ENCODE measurements around the gene ARHGAP20. TPM values are rescaled to one million over a fixed set of nuclear protein-coding genes. Genes with fewer than 3 reads are reported as not detected.
A peak's percentile ranks its signal among the peaks of the same experiment; 100 is the strongest.

Gene ARHGAP20
- 1 to 10 TPM; 2.2 to 5.3 (median 4.3) TPM for total RNA-seq
- 1 to 10 TPM in 1 of 3 donors, under 1 TPM in 2; 0.69 to 1.2 (median 0.70) TPM for polyA plus RNA-seq

DNA sequence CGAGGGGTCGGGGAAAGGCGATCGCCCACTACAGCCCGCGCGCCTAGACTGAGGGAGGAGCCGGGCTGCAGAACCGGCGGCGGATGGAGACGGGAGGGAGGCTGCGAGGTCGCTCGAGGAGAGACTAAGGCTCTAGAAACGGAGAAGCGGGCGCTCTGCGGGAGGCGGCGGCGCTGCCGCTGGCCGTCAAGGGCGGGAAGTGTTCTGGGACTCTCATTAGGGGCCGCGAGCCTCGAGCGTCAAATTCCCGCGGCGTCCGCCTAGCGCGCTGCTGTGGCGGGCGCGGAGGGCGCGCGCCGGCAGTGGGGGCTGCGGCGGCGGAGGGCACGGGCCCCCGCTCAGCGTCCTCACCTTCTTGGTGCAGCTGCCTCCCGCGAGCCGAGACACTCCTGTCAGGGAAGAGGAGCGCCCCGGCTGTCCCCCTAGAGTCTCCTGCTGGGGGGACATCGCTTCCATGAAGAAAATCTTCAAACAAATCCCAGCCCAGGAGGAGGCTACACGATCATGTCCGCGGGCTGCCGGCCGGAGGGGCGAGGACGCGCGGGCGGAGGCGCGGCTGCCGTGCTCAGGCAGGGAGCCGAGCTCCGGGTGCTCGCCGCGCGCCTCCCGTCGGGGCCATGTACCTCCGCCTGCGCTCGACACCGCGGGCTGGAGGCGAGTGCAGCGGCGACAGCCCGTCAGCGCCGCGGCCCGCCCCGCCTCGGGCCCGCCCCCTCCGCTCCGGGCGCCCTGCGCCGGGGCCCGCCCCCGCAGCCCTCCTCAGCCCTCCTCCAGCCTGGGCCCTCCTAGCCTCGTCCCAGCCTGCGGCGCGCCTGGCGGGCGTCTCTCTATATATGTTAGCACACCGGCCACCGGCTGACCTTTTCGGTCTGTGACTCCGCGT is at the start of gene ARHGAP20:
TSS of gene ARHGAP20 (minus strand) at position 662 of the 883 bp plus-strand sequence. CDS start at position 456, 206 bp downstream.
- intact Hi-C loops (cut with DNase I) = loop anchor here (2.0 to 10.0 kb wide), 2 partner anchors 373 to 519 kb away; no protein-coding TSS in a partner anchor
- Histone ChIP-seq H3K27ac (peak within 1 kb of the TSS; percentile 77 to 88 (median 82)), H3K4me1 (peaks cover 0 to 29% (median 19%) of the 10 kb centered on the region in 4 donors), H3K27me3 (no peaks in the 10 kb centered on the region), H3K4me3 (peak within 1 kb of the TSS; percentile 55 to 76 (median 62)), H3K36me3 (no peaks in the 10 kb centered on the region), H3K9me3 (no peaks in the 10 kb centered on the region)
- 0 to 1% methylated on average over 109 of the region's 109 CpGs for WGBS, 2 donors
- DNase-seq = peak; percentile 85
- no peak for TF ChIP-seq POLR2A (IDR thresholded peaks at IDR 0.05)
- TF ChIP-seq POLR2AphosphoS5 (IDR thresholded peaks at IDR 0.05) = peak in 3 of 4 donors; percentile 13 to 59 (median 38)

- Histone ChIP-seq H3K9me3 (no peaks in the 10 kb centered on the region), H3K27ac (no peak overlapping the region), H3K36me3 (no peaks in the 10 kb centered on the region), H3K4me1 (peaks cover 0 to 10% (median 5%) of the 10 kb centered on the region in 4 donors), H3K27me3 (no peaks in the 10 kb centered on the region), H3K4me3 (no peak overlapping the region)
- 67 to 87% methylated on average over 1 of the region's 1 CpG for WGBS, 2 donors
- DNase-seq = no peak
- intact Hi-C loops (cut with DNase I) = no loop called here
- TF ChIP-seq POLR2A (IDR thresholded peaks at IDR 0.05) (no peak), CTCF (IDR thresholded peaks at IDR 0.05) (no peak), POLR2AphosphoS5 (IDR thresholded peaks at IDR 0.05) (no peak)
These were observed 49.8 kb upstream of the ARHGAP20 start for GRCh38 chr11:110761991-110762390.

DNA sequence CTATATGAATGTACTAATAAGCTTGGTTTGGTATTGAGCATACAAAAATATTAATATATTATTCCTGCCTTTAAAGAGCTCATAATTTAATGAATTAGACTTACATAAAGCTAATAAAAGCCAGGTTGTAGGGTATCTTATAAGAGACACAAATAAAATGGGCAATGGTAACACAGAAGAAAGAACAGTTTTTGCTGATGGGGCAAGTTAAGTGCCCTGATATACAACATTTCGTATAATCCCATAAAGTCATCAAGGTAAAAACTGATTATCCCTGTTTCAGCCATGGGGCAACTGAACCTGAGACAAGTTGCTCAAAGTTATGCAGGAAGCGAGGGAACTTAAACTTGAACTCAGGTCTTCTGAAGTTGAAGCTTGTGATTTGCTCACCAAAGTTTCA is 48.9 kb upstream of the ARHGAP20 start:
- Histone ChIP-seq H3K4me3 (no peak overlapping the region), H3K27ac (no peak overlapping the region), H3K4me1 (peaks cover 0 to 12% (median 7%) of the 10 kb centered on the region in 4 donors), H3K9me3 (no peaks in the 10 kb centered on the region), H3K36me3 (no peaks in the 10 kb centered on the region), H3K27me3 (no peaks in the 10 kb centered on the region)
- DNase-seq = no peak
- TF ChIP-seq CTCF (IDR thresholded peaks at IDR 0.05) = no peak
- no peak for TF ChIP-seq POLR2A (IDR thresholded peaks at IDR 0.05)
- no peak for TF ChIP-seq EP300 (IDR thresholded peaks at IDR 0.05)
- TF ChIP-seq POLR2AphosphoS5 (IDR thresholded peaks at IDR 0.05) = no peak
- 91 to 96% methylated on average over 2 of the region's 2 CpGs for WGBS, 2 donors
- intact Hi-C loops (cut with DNase I) = no loop called here

DNA sequence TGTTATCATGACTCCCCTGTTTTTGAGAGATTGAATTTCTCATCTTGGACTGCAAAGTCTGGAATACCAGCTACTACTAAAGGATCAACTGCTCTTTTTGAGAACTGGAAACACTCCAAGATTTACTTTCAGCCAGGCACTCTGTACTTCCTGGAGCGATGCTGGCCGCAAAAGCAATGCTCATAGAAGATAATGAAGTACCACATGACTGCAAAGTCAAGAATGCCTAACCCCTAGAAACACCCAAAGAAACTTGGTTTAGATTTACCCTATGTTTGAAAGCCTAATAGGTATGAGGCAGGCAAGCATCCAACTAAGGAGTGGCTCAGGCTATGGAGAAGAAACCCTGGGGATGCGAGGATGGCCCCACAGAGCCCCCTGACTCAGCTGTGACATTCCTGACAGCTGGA is 47.7 kb upstream of the ARHGAP20 start:
- no peak overlapping the region for H3K27ac ChIP-seq
- intact Hi-C loops (cut with DNase I) = no loop called here
- no peaks in the 10 kb centered on the region for H3K36me3 ChIP-seq
- 4 to 17% methylated on average over 3 of the region's 3 CpGs for WGBS, 2 donors
- DNase-seq = no peak
- no peaks in the 10 kb centered on the region for H3K9me3 ChIP-seq
- H3K4me3 ChIP-seq = no peak overlapping the region
- H3K4me1 ChIP-seq = peaks cover 0 to 18% (median 8%) of the 10 kb centered on the region in 4 donors
- TF ChIP-seq POLR2AphosphoS5 (IDR thresholded peaks at IDR 0.05) = no peak
- no peaks in the 10 kb centered on the region for H3K27me3 ChIP-seq

DNA sequence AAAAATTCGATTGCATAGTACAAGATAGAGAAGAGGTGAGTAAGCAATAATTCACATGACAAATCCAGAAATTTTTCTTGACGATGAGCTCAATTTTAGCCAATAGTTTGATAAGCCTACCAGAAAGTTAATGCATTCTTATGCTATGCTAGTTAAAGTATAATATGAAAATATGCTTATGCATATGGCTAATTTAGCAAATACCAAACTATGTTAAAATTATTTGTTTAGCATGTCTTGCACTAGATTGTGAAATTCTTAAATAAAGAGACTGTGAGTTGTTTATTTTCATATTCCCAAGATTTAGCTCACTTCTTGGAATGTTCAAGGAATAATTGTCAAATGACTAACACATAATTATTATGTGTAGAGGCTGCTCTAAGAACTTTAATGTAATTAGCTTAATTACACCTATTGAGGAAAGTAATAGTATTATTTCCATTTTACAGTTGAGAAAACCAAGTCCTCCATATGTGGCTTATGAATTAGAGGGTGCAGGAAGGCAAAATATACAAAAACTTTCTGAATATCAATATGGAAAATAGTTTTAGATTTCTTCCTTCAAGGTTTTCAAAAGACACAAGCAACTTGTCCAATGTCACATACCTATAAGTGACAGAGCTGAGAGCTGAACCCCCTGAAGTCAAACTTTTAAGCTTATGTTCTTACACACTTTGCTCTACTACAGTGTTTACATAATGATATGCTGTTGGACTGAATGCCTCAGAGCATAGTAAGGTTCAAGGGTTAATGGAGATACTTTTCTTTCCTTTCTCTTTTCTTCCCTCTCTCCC is 45.9 kb upstream of the ARHGAP20 start:
- 85 to 91% methylated on average over 2 of the region's 2 CpGs for WGBS, 2 donors

More for the DNA sequence above, 45.9 kb upstream of the ARHGAP20 start:
- H3K36me3 ChIP-seq = no peaks in the 10 kb centered on the region
- intact Hi-C loops (cut with DNase I) = no loop called here
- no peak for DNase-seq
- H3K27ac ChIP-seq = no peak overlapping the region
- H3K4me1 ChIP-seq = peaks cover 0 to 10% (median 4%) of the 10 kb centered on the region in 4 donors
- H3K4me3 ChIP-seq = no peak overlapping the region
- no peaks in the 10 kb centered on the region for H3K27me3 ChIP-seq
- no peaks in the 10 kb centered on the region for H3K9me3 ChIP-seq
- TF ChIP-seq POLR2A (IDR thresholded peaks at IDR 0.05) = no peak
- no peak for TF ChIP-seq POLR2AphosphoS5 (IDR thresholded peaks at IDR 0.05)
- no peak for TF ChIP-seq CTCF (IDR thresholded peaks at IDR 0.05)
- TF ChIP-seq EP300 (IDR thresholded peaks at IDR 0.05) = no peak

Measured in sigmoid colon (tissue), 7 donors.